Neural cell (in vitro differentiated cells): ENCODE data around the gene SH3GL1. TPM values are rescaled to one million over a fixed set of nuclear protein-coding genes. Genes with fewer than 3 reads are reported as not detected.

Experiments
- H2AFZ ChIP-seq: fragments of 200-600, 300-800 bp; sonication (generic), shearing (Covaris generic); 2 replicates; pipeline ENCODE4 v1.6.0; 2014; ENCODE audit warnings: low read depth, mild to moderate bottlenecking, antibody characterized with exemption, low read length, moderate library complexity
- H3F3A ChIP-seq: fragments of 200-600 bp; shearing (Covaris generic); 2 replicates; pipeline ENCODE4 v1.6.1; 2016; ENCODE audit warnings: mild to moderate bottlenecking, moderate library complexity, mixed read lengths, antibody characterized with exemption, low read length; ENCODE audit not compliant: insufficient read depth, poor library complexity, severe bottlenecking
- H3K27ac ChIP-seq: fragments of 200-600, 300-800 bp; sonication (generic), shearing (Covaris generic); 2 replicates; pipeline ENCODE4 v1.5.1; 2014; ENCODE audit warnings: mild to moderate bottlenecking, low read length, moderate library complexity
- H3K27me3 ChIP-seq: fragments of 300-800, 200-600 bp; sonication (generic), shearing (Covaris generic); 2 replicates; pipeline ENCODE4 v1.6.0; 2014; ENCODE audit warnings: mild to moderate bottlenecking, low read depth, low read length, moderate library complexity; ENCODE audit not compliant: insufficient read depth
- H3K36me3 ChIP-seq: fragments of 300-800, 200-600 bp; sonication (generic), shearing (Covaris generic); 2 replicates; pipeline ENCODE4 v1.5.1; 2014; ENCODE audit warnings: mild to moderate bottlenecking, antibody characterized with exemption, low read length, moderate library complexity; ENCODE audit not compliant: insufficient read depth
- H3K4me2 ChIP-seq: fragments of 300-800, 200-600 bp; sonication (generic), shearing (Covaris generic); 2 replicates; pipeline ENCODE4 v1.6.0; 2014; ENCODE audit warnings: mild to moderate bottlenecking, low read length
- H3K4me3 ChIP-seq: fragments of 300-800, 200-600 bp; sonication (generic), shearing (Covaris generic); 2 replicates; pipeline ENCODE4 v1.5.1; 2014; ENCODE audit warnings: mild to moderate bottlenecking, low read length, moderate library complexity
- H3K79me2 ChIP-seq: fragments of 200-600 bp; shearing (Covaris generic); replicated peaks from 2 replicates; pipeline ENCODE4 v1.6.0; 2014; ENCODE audit warnings: mild to moderate bottlenecking, low read length, moderate library complexity; ENCODE audit not compliant: insufficient read depth
- H3K9ac ChIP-seq: fragments of 300-800, 200-600 bp; sonication (generic), shearing (Covaris generic); 2 replicates; pipeline ENCODE4 v1.6.1; 2016; ENCODE audit warnings: mild to moderate bottlenecking, low read length, mixed read lengths
- H3K9me2 ChIP-seq: fragments of 200-600 bp; shearing (Covaris generic); 2 replicates; pipeline ENCODE4 v1.6.1; 2016; ENCODE audit warnings: mild to moderate bottlenecking, low read length, mixed read lengths; ENCODE audit not compliant: insufficient read depth
- H3K9me3 ChIP-seq: fragments of 200-600, 300-800 bp; sonication (generic), shearing (Covaris generic); 2 replicates; pipeline ENCODE4 v1.6.1; 2016; ENCODE audit warnings: mild to moderate bottlenecking, mixed run types, low read length, moderate library complexity, mixed read lengths
- H4K20me1 ChIP-seq: fragments of 200-600 bp; shearing (Covaris generic); 2 replicates; pipeline ENCODE4 v1.6.1; 2016; ENCODE audit warnings: mild to moderate bottlenecking, mixed run types; ENCODE audit not compliant: insufficient read depth
- EP300 ChIP-seq: fragments of 450-650 bp; conservative IDR thresholded peaks from 2 replicates; pipeline ENCODE4 v1.6.1; 2014; ENCODE audit warnings: antibody characterized with exemption, mild to moderate bottlenecking, moderate library complexity; ENCODE audit not compliant: poor library complexity, severe bottlenecking
- EZH2 ChIP-seq: fragments of 200-600, 300-800 bp; shearing (Covaris generic), sonication (generic); IDR thresholded peaks from 2 replicates; pipeline ENCODE4 v1.6.1; 2014; ENCODE audit warnings: antibody characterized with exemption, low read length, borderline replicate concordance, mild to moderate bottlenecking; ENCODE audit not compliant: insufficient read depth, poor library complexity, severe bottlenecking
- MXI1 ChIP-seq: fragments of 450-650 bp; conservative IDR thresholded peaks from 2 replicates; pipeline ENCODE4 v1.6.1; 2014; ENCODE audit warnings: antibody characterized with exemption, mild to moderate bottlenecking; ENCODE audit not compliant: poor library complexity, severe bottlenecking
- POLR2AphosphoS5 ChIP-seq: IDR thresholded peaks from 2 replicates; pipeline ENCODE4 v1.6.1; 2012
- RAD21 ChIP-seq: fragments of 450-650 bp; conservative IDR thresholded peaks from 2 replicates; pipeline ENCODE4 v1.6.1; 2014; ENCODE audit warnings: antibody characterized with exemption, mild to moderate bottlenecking, moderate library complexity
- REST ChIP-seq: IDR thresholded peaks from 2 replicates; pipeline ENCODE4 v1.6.1; 2012; ENCODE audit warnings: borderline replicate concordance
- SMC3 ChIP-seq: fragments of 450-650 bp; conservative IDR thresholded peaks from 2 replicates; pipeline ENCODE4 v1.6.1; 2014; ENCODE audit warnings: antibody characterized with exemption, mild to moderate bottlenecking, moderate library complexity; ENCODE audit not compliant: poor library complexity
- TAF1 ChIP-seq: IDR thresholded peaks from 2 replicates; pipeline ENCODE4 v1.6.1; 2012; ENCODE audit warnings: low read depth
- polyA plus RNA-seq: library from polyadenylated mRNA; depleted of rRNA; stranded (reverse); fragments of >200 nt; gene quantifications from 2 replicates; pipeline ENCODE4 v1.2.3, GENCODE V29; 2014
- TF ChIP-seq, protein P1 (sequence below): fragments of 450-650 bp; IDR thresholded peaks from 2 replicates; pipeline ENCODE4 v1.5.1; 2014; ENCODE audit warnings: antibody characterized with exemption, mild to moderate bottlenecking, moderate library complexity; ENCODE audit not compliant: poor library complexity, severe bottlenecking

Gene SH3GL1
- polyA plus RNA-seq, 1 donor from 2014 or later = 25.2 TPM

GRCh38 chr19:4375164-4376027 lies 25.0 kb downstream of the SH3GL1 start:
- Histone ChIP-seq H3K4me3 (peak overlapping the region; percentile 38), H3K27me3 (no peaks in the 10 kb centered on the region), H3K9me3 (no peaks in the 10 kb centered on the region), H3K27ac (peak overlapping the region; percentile 68), H3K79me2 (no peaks in the 10 kb centered on the region), H3K9ac (peak overlapping the region; percentile 55), H2AFZ (no peak overlapping the region), H3F3A (no peaks in the 10 kb centered on the region), H4K20me1 (no peaks in the 10 kb centered on the region), H3K9me2 (no peaks in the 10 kb centered on the region), H3K4me2 (no peak overlapping the region), H3K36me3 (no peaks in the 10 kb centered on the region)
- TF ChIP-seq SMC3 (peak; percentile 38), EP300 (no peak), RAD21 (peak; percentile 37), TAF1 (no peak)
- TF ChIP-seq, protein P1, sequence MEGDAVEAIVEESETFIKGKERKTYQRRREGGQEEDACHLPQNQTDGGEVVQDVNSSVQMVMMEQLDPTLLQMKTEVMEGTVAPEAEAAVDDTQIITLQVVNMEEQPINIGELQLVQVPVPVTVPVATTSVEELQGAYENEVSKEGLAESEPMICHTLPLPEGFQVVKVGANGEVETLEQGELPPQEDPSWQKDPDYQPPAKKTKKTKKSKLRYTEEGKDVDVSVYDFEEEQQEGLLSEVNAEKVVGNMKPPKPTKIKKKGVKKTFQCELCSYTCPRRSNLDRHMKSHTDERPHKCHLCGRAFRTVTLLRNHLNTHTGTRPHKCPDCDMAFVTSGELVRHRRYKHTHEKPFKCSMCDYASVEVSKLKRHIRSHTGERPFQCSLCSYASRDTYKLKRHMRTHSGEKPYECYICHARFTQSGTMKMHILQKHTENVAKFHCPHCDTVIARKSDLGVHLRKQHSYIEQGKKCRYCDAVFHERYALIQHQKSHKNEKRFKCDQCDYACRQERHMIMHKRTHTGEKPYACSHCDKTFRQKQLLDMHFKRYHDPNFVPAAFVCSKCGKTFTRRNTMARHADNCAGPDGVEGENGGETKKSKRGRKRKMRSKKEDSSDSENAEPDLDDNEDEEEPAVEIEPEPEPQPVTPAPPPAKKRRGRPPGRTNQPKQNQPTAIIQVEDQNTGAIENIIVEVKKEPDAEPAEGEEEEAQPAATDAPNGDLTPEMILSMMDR = peak; percentile 68

DNA sequence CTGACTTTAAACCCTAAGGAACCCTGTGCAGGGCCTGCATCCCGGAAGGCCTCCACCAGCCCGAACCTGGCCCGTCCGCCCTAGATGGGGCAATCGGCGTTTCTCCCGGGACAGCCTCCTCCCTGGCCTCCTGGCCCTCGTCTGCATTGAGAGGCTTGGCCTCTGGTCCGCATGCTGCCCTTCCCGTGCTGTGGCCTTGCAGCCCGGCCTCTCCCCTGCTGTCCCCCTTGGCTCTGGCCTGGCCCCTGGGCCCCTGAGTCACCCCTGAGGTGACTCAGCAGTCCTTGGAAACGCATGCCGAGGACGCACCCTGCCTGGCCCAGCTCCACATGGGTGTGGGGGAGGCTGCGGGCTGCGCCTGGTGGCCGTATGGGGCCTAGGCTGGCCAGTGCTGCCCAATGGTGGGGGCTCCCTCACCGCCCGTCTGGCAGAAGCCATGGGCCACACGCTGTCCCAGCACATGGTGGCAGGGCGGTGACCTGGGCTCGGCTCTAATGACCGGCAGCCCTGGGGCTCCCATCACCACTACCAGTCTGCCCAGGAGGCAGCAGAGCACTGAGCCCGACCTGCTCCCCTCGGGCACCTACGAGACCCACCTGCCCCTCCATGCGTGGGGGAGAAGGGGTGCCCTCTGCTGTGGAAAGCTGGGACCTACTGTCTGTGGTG lies 25.7 kb downstream of the SH3GL1 start:
- Histone ChIP-seq H3K27ac (peak overlapping the region; percentile 68), H3K79me2 (no peaks in the 10 kb centered on the region), H3K4me3 (no peak overlapping the region)

GRCh38 chr19:4373601-4374497 lies 26.5 kb downstream of the SH3GL1 start:
- H3F3A ChIP-seq = no peaks in the 10 kb centered on the region
- no peaks in the 10 kb centered on the region for H3K27me3 ChIP-seq
- H3K9me3 ChIP-seq = no peaks in the 10 kb centered on the region
- no peaks in the 10 kb centered on the region for H3K79me2 ChIP-seq
- no peak overlapping the region for H2AFZ ChIP-seq
- TF ChIP-seq REST (no peak), TAF1 (no peak), MXI1 (no peak), SMC3 (no peak), EZH2 (no peak), RAD21 (no peak), EP300 (no peak), POLR2AphosphoS5 (no peak)
- TF ChIP-seq, protein P1 = no peak
- H3K9ac ChIP-seq = peak overlapping the region; percentile 9
- no peaks in the 10 kb centered on the region for H3K36me3 ChIP-seq
- no peak overlapping the region for H3K4me3 ChIP-seq
- no peak overlapping the region for H3K4me2 ChIP-seq
- no peaks in the 10 kb centered on the region for H4K20me1 ChIP-seq
- H3K9me2 ChIP-seq = no peaks in the 10 kb centered on the region
- H3K27ac ChIP-seq = no peak overlapping the region

More for the DNA sequence above, 25.7 kb downstream of the SH3GL1 start:
- Histone ChIP-seq H3K9ac (peak overlapping the region; percentile 55), H3K9me3 (no peaks in the 10 kb centered on the region), H2AFZ (no peak overlapping the region), H3F3A (no peaks in the 10 kb centered on the region), H3K36me3 (no peaks in the 10 kb centered on the region), H3K9me2 (no peaks in the 10 kb centered on the region), H3K27me3 (no peaks in the 10 kb centered on the region), H3K4me2 (no peak overlapping the region), H4K20me1 (no peaks in the 10 kb centered on the region)
- TF ChIP-seq MXI1 (no peak), RAD21 (no peak)
